WI38 (cell line): ENCODE data around the gene PPP2R2C.

ENCODE experiments used
- H3K4me3 ChIP-seq: 2 replicates; pipeline ENCODE4 v1.5.1; 2011; ENCODE audit warnings: low read depth, mild to moderate bottlenecking, control low read depth, low read length
- CTCF ChIP-seq: IDR thresholded peaks from 2 replicates; pipeline ENCODE4 v1.5.1; 2012; ENCODE audit warnings: low read depth, mild to moderate bottlenecking, control low read depth, low read length

Gene PPP2R2C

GRCh38 chr4:6301051-6301731 lies 171.2 kb downstream of the PPP2R2C start:
- no peak for TF ChIP-seq CTCF
- H3K4me3 ChIP-seq, result no peak overlapping the region

GRCh38 chr4:6300359-6300758 lies 172.1 kb downstream of the PPP2R2C start:
- H3K4me3 ChIP-seq, result no peak overlapping the region
- no peak for TF ChIP-seq CTCF

- H3K4me3 ChIP-seq, result no peak overlapping the region
- TF ChIP-seq CTCF, result no peak
Measured at GRCh38 chr4:6299875-6300274, 172.5 kb downstream of the PPP2R2C start.

- TF ChIP-seq CTCF, result no peak
- no peak overlapping the region for H3K4me3 ChIP-seq
Measured at GRCh38 chr4:6298852-6299251, 173.6 kb downstream of the PPP2R2C start.

DNA sequence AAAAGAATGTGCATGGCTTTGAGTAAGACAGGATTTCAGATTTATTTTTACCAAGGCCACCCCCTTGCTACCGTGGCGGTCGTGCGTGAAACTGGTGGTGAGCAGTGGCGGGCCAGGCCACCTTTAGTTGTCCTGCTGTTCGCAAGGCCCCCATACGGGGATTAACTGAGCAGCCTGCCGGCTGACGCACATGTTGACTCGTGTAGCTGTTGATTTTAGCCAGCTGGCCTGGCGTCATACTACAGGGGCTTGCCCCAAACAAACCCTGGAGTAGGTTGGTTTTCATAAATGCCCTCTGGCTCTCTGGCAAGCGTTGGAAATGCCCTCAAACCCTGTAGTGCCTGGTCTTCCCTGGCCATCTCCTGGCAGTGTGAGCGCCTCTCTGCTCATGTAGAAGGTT lies 174.4 kb downstream of the PPP2R2C start:
- no peak overlapping the region for H3K4me3 ChIP-seq
- TF ChIP-seq CTCF, result no peak

DNA sequence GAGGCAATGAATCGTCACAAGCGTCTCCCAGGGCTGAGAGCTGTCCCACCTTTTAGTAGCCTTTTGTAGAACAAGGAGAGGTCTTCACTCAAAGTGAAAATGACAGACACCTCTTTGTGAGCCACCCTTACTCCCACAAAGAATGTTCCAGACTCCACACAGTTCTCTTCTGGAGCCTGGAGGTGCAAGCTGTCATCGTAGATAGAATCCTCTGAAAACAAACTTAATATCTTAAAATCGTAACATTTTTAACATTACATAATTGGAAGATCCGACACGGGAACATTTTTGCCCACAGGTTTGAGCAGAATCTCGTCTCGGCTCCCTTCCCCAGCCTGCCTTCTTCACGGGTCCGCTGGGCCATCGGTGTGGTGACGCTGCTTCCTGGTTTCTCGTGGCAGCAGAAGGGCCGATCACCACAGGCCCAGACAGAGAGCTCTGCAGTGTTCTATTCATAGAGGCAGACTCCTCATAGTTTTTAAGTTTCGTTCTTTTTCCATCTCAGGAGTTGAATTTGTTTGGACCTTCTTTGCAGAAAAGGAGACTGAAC lies 175.1 kb downstream of the PPP2R2C start:
- no peak overlapping the region for H3K4me3 ChIP-seq
- TF ChIP-seq CTCF, result no peak

GRCh38 chr4:6296026-6296425 lies 176.4 kb downstream of the PPP2R2C start:
- TF ChIP-seq CTCF, result no peak
- H3K4me3 ChIP-seq, result no peak overlapping the region
